ENCODE results near the gene P2RY1.
"Not testable (repeated sequence)": the region's sequence is repeated elsewhere in the genome, so short reads cannot be mapped to it uniquely, and the experiment has no call there.

The P2RY1 gene

GRCh38 chr3:152836269-152836668 lies 1.3 kb downstream of the P2RY1 start:
- in situ Hi-C loops (cut with MboI; ENCODE audit: low sequenced_read_pairs), result no loop called here

GRCh38 chr3:152839511-152839910 lies 4.6 kb downstream of the P2RY1 start:
- in situ Hi-C loops (cut with MboI; ENCODE audit: low sequenced_read_pairs), result no loop called here

GRCh38 chr3:152841131-152841530 lies 6.2 kb downstream of the P2RY1 start:
- in situ Hi-C loops (cut with MboI; ENCODE audit: low sequenced_read_pairs), result no loop called here

- in situ Hi-C loops (cut with MboI; ENCODE audit: low sequenced_read_pairs), result no loop called here
Observed at GRCh38 chr3:152842413-152842812, 7.5 kb downstream of the P2RY1 start.

- in situ Hi-C loops (cut with MboI; ENCODE audit: low sequenced_read_pairs), result no loop called here
Observed at GRCh38 chr3:152843955-152844354, 9.0 kb downstream of the P2RY1 start.

- in situ Hi-C loops (cut with MboI; ENCODE audit: low sequenced_read_pairs), result not testable (repeated sequence)
Observed at GRCh38 chr3:152846572-152847202, 11.8 kb downstream of the P2RY1 start.

GRCh38 chr3:152847599-152847998 lies 12.7 kb downstream of the P2RY1 start:
- in situ Hi-C loops (cut with MboI; ENCODE audit: low sequenced_read_pairs), result not testable (repeated sequence)

GRCh38 chr3:152849996-152850578 lies 15.2 kb downstream of the P2RY1 start:
- in situ Hi-C loops (cut with MboI; ENCODE audit: low sequenced_read_pairs), result no loop called here

- in situ Hi-C loops (cut with MboI; ENCODE audit: low sequenced_read_pairs), result no loop called here
Observed at GRCh38 chr3:152853196-152853595, 18.3 kb downstream of the P2RY1 start.

- in situ Hi-C loops (cut with MboI; ENCODE audit: low sequenced_read_pairs), result no loop called here
Observed at GRCh38 chr3:152857082-152857481, 22.2 kb downstream of the P2RY1 start.

GRCh38 chr3:152858170-152858800 lies 23.4 kb downstream of the P2RY1 start:
- in situ Hi-C loops (cut with MboI; ENCODE audit: low sequenced_read_pairs), result no loop called here

- in situ Hi-C loops (cut with MboI; ENCODE audit: low sequenced_read_pairs), result no loop called here
Observed at GRCh38 chr3:152860736-152861135, 25.8 kb downstream of the P2RY1 start.

- in situ Hi-C loops (cut with MboI; ENCODE audit: low sequenced_read_pairs), result no loop called here
Observed at GRCh38 chr3:152865668-152866245, 30.8 kb downstream of the P2RY1 start.

- in situ Hi-C loops (cut with MboI; ENCODE audit: low sequenced_read_pairs), result no loop called here
Observed at GRCh38 chr3:152870027-152870426, 35.1 kb downstream of the P2RY1 start.

- in situ Hi-C loops (cut with MboI; ENCODE audit: low sequenced_read_pairs), result not testable (repeated sequence)
Observed at GRCh38 chr3:152873314-152873713, 38.4 kb downstream of the P2RY1 start.

- in situ Hi-C loops (cut with MboI; ENCODE audit: low sequenced_read_pairs), result no loop called here
Observed at GRCh38 chr3:152874896-152875749, 40.2 kb downstream of the P2RY1 start.

- in situ Hi-C loops (cut with MboI; ENCODE audit: low sequenced_read_pairs), result no loop called here
Observed at GRCh38 chr3:152879130-152879789, 44.3 kb downstream of the P2RY1 start.

- in situ Hi-C loops (cut with MboI; ENCODE audit: low sequenced_read_pairs), result no loop called here
Observed at GRCh38 chr3:152879790-152880174, 44.9 kb downstream of the P2RY1 start.

- in situ Hi-C loops (cut with MboI; ENCODE audit: low sequenced_read_pairs), result no loop called here
Observed at GRCh38 chr3:152885076-152885475, 50.1 kb downstream of the P2RY1 start.
